K562 (cell line): Measurements from ENCODE around the gene DSG3. TPM values are rescaled to one million over a fixed set of nuclear protein-coding genes. Genes with fewer than 3 reads are reported as not detected.

Source experiments
- ATAC-seq: fragments of 200-7000 bp; cut with Tn5 transposase; 3 replicates; pipeline ENCODE4 v1.9.1; 2020; ENCODE audit warnings: moderate library complexity
- BruUV-seq: library from RNA; stranded (reverse); fragments of 400-500 nt; replicated peaks from 2 replicates; lab custom pipeline; 2021; lab: Mats Ljungman, UMichigan
- CTCF ChIA-PET: fragments of 300-600 bp; formaldehyde crosslinking; extraction: SDS; loops from one replicate; lab custom pipeline; 2021; ENCODE audit warnings: low intra/inter-chr PET ratio; lab: Yijun Ruan, JAX
- POLR2A ChIA-PET: fragments of 300-600, 350-650 bp; sonication (Branson Sonifier 250); formaldehyde crosslinking; extraction: SDS; loops from one replicate; lab custom pipeline; 2021; ENCODE audit warnings: antibody characterized with exemption, inconsistent platforms; lab: Yijun Ruan, JAX
- DNase-seq, 4 experiments: peaks; one replicate each; pipeline versions ENCODE4 v3.0.0 to v3.0.0-alpha.2; 2011 to 2018; ENCODE audit warnings: low spot score in 3 of 4, mixed read lengths in 3 of 4; ENCODE audit errors: extremely low read depth in 1 of 4
- FAIRE-seq: peaks from 2 replicates; lab custom pipeline; 2011; peaks lifted over from hg19 to GRCh38; lab: Jason Lieb, UNC
- H2AFZ ChIP-seq: 2 replicates; pipeline ENCODE4 v1.6.0; 2011; ENCODE audit warnings: low read depth, low read length, control low read depth, inconsistent platforms
- H3K27ac ChIP-seq: fragments of 200-600 bp; 3 replicates; pipeline ENCODE4 v1.8.0; 2011; ENCODE audit warnings: low read depth, mild to moderate bottlenecking, control low read depth, inconsistent platforms, low read length, moderate library complexity, mixed read lengths; ENCODE audit errors: extremely low read depth
- H3K27me3 ChIP-seq, 2 experiments: fragments of 300-600 bp in 1 of 2; 2 replicates in 1 of 2; 3 replicates in 1 of 2; pipeline versions ENCODE4 v1.6.0 to v1.8.0; 2011; ENCODE audit warnings: inconsistent platforms in 2 of 2, low read length in 2 of 2, mild to moderate bottlenecking in 1 of 2, mixed read lengths in 1 of 2, moderate library complexity in 1 of 2; ENCODE audit not compliant: control insufficient read depth in 2 of 2, insufficient read depth in 2 of 2
- H3K36me3 ChIP-seq: fragments of 300-600 bp; 3 replicates; pipeline ENCODE4 v1.8.0; 2011; ENCODE audit warnings: mild to moderate bottlenecking, low read length, inconsistent platforms; ENCODE audit not compliant: control insufficient read depth, insufficient read depth
- H3K4me1 ChIP-seq, 2 experiments: fragments of 200-600 bp in 1 of 2; replicated peaks in 1 of 2; 2 replicates in 1 of 2; 3 replicates in 1 of 2; pipeline versions ENCODE4 v1.5.1 to v1.8.0; 2011; ENCODE audit warnings: inconsistent platforms in 2 of 2, low read length in 2 of 2, mild to moderate bottlenecking in 1 of 2, mixed read lengths in 1 of 2, moderate library complexity in 1 of 2; ENCODE audit not compliant: control insufficient read depth in 2 of 2, insufficient read depth in 2 of 2
- H3K4me2 ChIP-seq: 2 replicates; pipeline ENCODE4 v1.6.1; 2011; ENCODE audit warnings: low read length, control low read depth, inconsistent platforms, mixed read lengths; ENCODE audit not compliant: insufficient read depth
- H3K4me3 ChIP-seq: fragments of 200-600 bp; sonication (generic), shearing (Covaris generic); 2 replicates; pipeline ENCODE4 v1.5.1; 2016; ENCODE audit warnings: control low read depth, inconsistent platforms
- H3K79me2 ChIP-seq: fragments of 200-600 bp; 3 replicates; pipeline ENCODE4 v1.8.0; 2011; ENCODE audit warnings: low read length, inconsistent platforms; ENCODE audit not compliant: control insufficient read depth, insufficient read depth
- H3K9ac ChIP-seq, 2 experiments: 2 replicates each; pipeline versions ENCODE4 v1.6.0 to v1.6.1; 2011; ENCODE audit warnings: low read depth in 2 of 2, low read length in 2 of 2, control low read depth in 1 of 2, inconsistent platforms in 1 of 2, mild to moderate bottlenecking in 1 of 2, mixed read lengths in 1 of 2; ENCODE audit not compliant: insufficient read depth in 1 of 2
- H3K9me1 ChIP-seq: one replicate; pipeline ENCODE4 v1.6.0; 2011; ENCODE audit warnings: inconsistent platforms, mild to moderate bottlenecking, low read length, moderate library complexity; ENCODE audit not compliant: control insufficient read depth, insufficient read depth
- H3K9me3 ChIP-seq: replicated peaks from 2 replicates; pipeline ENCODE4 v1.5.1; 2011; ENCODE audit warnings: low read depth, low read length, inconsistent platforms; ENCODE audit not compliant: control insufficient read depth, insufficient read depth
- H4K20me1 ChIP-seq: replicated peaks from 2 replicates; pipeline ENCODE4 v1.6.1; 2011; ENCODE audit warnings: low read length, inconsistent platforms, mixed read lengths; ENCODE audit not compliant: control insufficient read depth, insufficient read depth
- BRD9 ChIP-seq: fragments of 450-650 bp; IDR thresholded peaks from 2 replicates; pipeline ENCODE4 v1.6.1; 2018; ENCODE audit warnings: low read depth; ENCODE audit not compliant: partially characterized antibody
- CREM ChIP-seq: IDR thresholded peaks from 2 replicates; pipeline ENCODE4 v1.6.1; 2014; ENCODE audit warnings: antibody characterized with exemption, low read depth
- HIVEP1 ChIP-seq: fragments of 250-450 bp; sonication (Bioruptor Pico); IDR thresholded peaks from 2 replicates; pipeline ENCODE4 v1.4.0; 2020; ENCODE audit warnings: mild to moderate bottlenecking
- NRF1 ChIP-seq, 2 experiments: fragments of 450-650 bp; IDR thresholded peaks in 1 of 2; conservative IDR thresholded peaks in 1 of 2; 2 replicates each; pipeline ENCODE4 v1.6.1; 2014; ENCODE audit warnings: mild to moderate bottlenecking in 2 of 2
- SAP30 ChIP-seq: fragments of 200-600 bp; sonication (generic); IDR thresholded peaks from 2 replicates; pipeline ENCODE4 v1.6.1; 2012; ENCODE audit warnings: borderline replicate concordance, low read depth, mild to moderate bottlenecking, moderate library complexity, low read length, control low read depth, inconsistent platforms; ENCODE audit not compliant: insufficient read depth, poor library complexity, severe bottlenecking
- U2AF2 ChIP-seq: fragments of 200-400 bp; formaldehyde crosslinking; optimal IDR thresholded peaks from 2 replicates; pipeline ENCODE3; 2017; ENCODE audit warnings: low read depth, mild to moderate bottlenecking, low read length
- ZNF146 ChIP-seq: IDR thresholded peaks from one replicate; pipeline ENCODE4 v1.6.1; 2018; ENCODE audit warnings: missing compliant biosample characterization; ENCODE audit not compliant: unreplicated experiment
- ZNF253 ChIP-seq: fragments of 250-450 bp; sonication (Bioruptor Pico); conservative IDR thresholded peaks from 2 replicates; pipeline ENCODE4 v1.6.1; 2021; ENCODE audit warnings: mild to moderate bottlenecking
- WGBS: fragments of 100-300 bp; shearing (Covaris generic); methylation state at CpG from one replicate; pipeline ENCODE4 v1.1.6; 2016; ENCODE audit warnings: low coverage, mixed read lengths; ENCODE audit not compliant: insufficient coverage; ENCODE audit errors: missing lambda C conversion rate; 5-methylcytosine and 5-hydroxymethylcytosine counted together
- in situ Hi-C: fragments of 300-500 bp; cut with MboI; formaldehyde crosslinking; loops from 4 replicates; pipeline ENCODE4 v1.15.0; 2018; ENCODE audit warnings: inconsistent platforms, mixed read lengths
- intact Hi-C: fragments of 100-400 bp; cut with micrococcal nuclease; formaldehyde crosslinking; loops from 2 replicates; pipeline ENCODE4 v1.14.2; 2022
- polyA plus RNA-seq, 8 experiments: library from polyadenylated mRNA; depleted of rRNA in 4 of 8; stranded (reverse) in 5 of 8; unstranded in 3 of 8; fragments of >200 nt; fragmentation: Nextera tagmentation in 2 of 8; fragmentation: Illumina TruSeq in 1 of 8; extraction: Ambion mirVana in 2 of 8; extraction: Trizol in 1 of 8; gene quantifications; 2 replicates each; pipeline versions ENCODE4 v1.2.1 to v1.2.3, GENCODE V29; 2011 to 2014; ENCODE audit warnings: inconsistent platforms in 1 of 8, missing spikeins in 1 of 8
- total RNA-seq, 7 experiments: library from RNA; depleted of rRNA in 6 of 7; stranded (reverse); fragments of >200 nt in 6 of 7; fragmentation: Illumina TruSeq in 2 of 7; extraction: Trizol in 2 of 7; gene quantifications; 2 replicates each; pipeline versions ENCODE4 v1.2.1 to v1.2.3, GENCODE V29; 2011 to 2021; ENCODE audit warnings: low replicate concordance in 1 of 7
- TF ChIP-seq, protein P1 (sequence below): fragments of 450-650 bp; formaldehyde crosslinking; IDR thresholded peaks from 2 replicates; pipeline ENCODE4 v1.4.0; 2020; ENCODE audit warnings: mild to moderate bottlenecking

The DSG3 gene
- total and polyA plus RNA-seq, 9 of the 15 experiments (the other 6 are each of a cell fraction or from before 2014, with no cell fraction given), result 0.04 to 0.18 (median 0.07) TPM; not detected in 1

DNA sequence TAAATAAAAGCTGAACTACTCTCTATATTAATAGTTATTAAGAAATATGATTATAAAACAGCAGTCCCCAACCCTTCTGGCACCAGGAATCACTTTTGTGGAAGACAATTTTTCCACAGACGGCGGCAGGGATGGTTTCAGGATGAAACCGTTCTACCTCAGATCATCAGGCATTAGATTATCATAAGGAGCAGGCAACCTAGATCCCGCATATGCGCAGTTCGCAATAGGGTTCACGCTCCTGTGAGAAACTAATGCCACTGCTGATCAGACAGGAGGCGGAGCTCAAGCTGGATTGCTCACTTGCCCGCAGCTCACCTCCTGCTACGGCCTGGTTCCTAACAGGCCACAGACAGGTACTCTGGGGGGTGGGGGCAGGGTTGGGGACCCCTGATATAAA lies 31.1 kb downstream of the DSG3 start:
- no peaks in the 10 kb centered on the region for H3K36me3 ChIP-seq
- POLR2A ChIA-PET, result no interaction called here
- no peaks in the 10 kb centered on the region for H3K4me1 ChIP-seq
- intact Hi-C loops (no loop called here), in situ Hi-C loops (no loop called here)
- no peak overlapping the region for H3K4me2 ChIP-seq
- no peak overlapping the region for H2AFZ ChIP-seq
- H3K9ac ChIP-seq, result no peak overlapping the region
- H3K4me3 ChIP-seq, result no peak overlapping the region
- no peak for DNase-seq
- H3K27me3 ChIP-seq, result peaks cover 19 to 21% of the 10 kb centered on the region in 2 experiments; a peak in 4 of 5 replicates
- peak; percentile 23 for FAIRE-seq
- H4K20me1 ChIP-seq, result no peaks in the 10 kb centered on the region
- H3K79me2 ChIP-seq, result no peaks in the 10 kb centered on the region
- TF ChIP-seq NRF1 (conservative IDR thresholded peaks at IDR 0.05 in 1 of 2, IDR thresholded peaks at IDR 0.05 in 1 of 2) (peak; percentile 59 to 61), ZNF146 (CRISPR knock-in tag) (no peak), U2AF2 (no peak), ZNF253 (CRISPR knock-in tag) (no peak), BRD9 (no peak), CREM (no peak), HIVEP1 (CRISPR knock-in tag) (no peak), SAP30 (no peak)
- TF ChIP-seq, protein P1, sequence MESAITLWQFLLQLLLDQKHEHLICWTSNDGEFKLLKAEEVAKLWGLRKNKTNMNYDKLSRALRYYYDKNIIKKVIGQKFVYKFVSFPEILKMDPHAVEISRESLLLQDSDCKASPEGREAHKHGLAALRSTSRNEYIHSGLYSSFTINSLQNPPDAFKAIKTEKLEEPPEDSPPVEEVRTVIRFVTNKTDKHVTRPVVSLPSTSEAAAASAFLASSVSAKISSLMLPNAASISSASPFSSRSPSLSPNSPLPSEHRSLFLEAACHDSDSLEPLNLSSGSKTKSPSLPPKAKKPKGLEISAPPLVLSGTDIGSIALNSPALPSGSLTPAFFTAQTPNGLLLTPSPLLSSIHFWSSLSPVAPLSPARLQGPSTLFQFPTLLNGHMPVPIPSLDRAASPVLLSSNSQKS (CRISPR knock-in tag), result no peak
- WGBS, result 13% methylated on average over 10 of the region's 10 CpGs
- no peaks in the 10 kb centered on the region for H3K9me3 ChIP-seq
- H3K27ac ChIP-seq, result no peak overlapping the region
- ATAC-seq, result no peak
- CTCF ChIA-PET, result no interaction called here
- H3K9me1 ChIP-seq, result no peaks in the 10 kb centered on the region
- no TSS peak for BruUV-seq
